ENCODE results near the gene TPM3.

TPM3 gene

DNA sequence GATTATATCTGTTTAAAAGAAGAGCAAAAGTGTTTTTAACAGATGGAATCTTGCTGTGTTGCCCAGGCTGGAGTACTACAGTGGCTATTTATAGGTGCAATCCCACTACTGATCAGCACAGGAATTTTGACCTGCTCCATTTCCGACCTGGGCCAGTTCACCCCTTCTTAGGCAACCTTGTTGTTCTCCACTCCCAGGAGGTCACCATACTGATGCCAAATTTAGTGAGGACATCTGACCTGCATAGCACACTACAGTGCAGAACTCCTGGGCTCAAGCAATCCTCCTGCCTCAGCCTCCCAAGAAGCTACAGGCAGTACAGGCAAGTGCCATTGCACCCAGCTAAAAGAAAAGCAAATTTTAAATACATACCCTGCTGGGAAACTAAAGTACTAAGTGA lies 25.7 kb downstream of the TPM3 start:
- TF ChIP-seq, protein P1, sequence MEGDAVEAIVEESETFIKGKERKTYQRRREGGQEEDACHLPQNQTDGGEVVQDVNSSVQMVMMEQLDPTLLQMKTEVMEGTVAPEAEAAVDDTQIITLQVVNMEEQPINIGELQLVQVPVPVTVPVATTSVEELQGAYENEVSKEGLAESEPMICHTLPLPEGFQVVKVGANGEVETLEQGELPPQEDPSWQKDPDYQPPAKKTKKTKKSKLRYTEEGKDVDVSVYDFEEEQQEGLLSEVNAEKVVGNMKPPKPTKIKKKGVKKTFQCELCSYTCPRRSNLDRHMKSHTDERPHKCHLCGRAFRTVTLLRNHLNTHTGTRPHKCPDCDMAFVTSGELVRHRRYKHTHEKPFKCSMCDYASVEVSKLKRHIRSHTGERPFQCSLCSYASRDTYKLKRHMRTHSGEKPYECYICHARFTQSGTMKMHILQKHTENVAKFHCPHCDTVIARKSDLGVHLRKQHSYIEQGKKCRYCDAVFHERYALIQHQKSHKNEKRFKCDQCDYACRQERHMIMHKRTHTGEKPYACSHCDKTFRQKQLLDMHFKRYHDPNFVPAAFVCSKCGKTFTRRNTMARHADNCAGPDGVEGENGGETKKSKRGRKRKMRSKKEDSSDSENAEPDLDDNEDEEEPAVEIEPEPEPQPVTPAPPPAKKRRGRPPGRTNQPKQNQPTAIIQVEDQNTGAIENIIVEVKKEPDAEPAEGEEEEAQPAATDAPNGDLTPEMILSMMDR (IDR thresholded peaks at IDR 0.05; ENCODE audit: extremely low read depth, missing control alignments), result no peak

DNA sequence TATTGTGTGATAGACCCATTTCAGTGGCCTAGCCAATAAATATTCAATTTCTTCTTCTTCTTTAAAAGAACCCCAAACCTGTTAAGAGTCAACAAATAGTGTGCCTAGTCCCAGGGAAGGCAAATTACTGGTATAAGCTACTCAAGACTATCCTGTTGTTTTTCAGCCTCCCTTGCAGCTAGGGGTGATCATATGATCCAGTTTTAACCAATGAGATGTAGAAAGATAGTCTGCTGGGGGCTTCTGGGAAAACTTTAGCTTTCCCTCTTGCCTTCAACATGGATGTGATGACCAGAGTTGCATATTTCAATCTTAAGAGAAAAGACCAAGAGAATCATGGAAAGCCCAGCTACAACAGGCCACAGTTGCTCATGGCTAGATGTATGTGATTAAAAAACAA lies 32.3 kb downstream of the TPM3 start:
- TF ChIP-seq, protein P1 (IDR thresholded peaks at IDR 0.05; ENCODE audit: extremely low read depth, missing control alignments), result no peak
- DNase-seq (ENCODE audit: low spot score), result no peak

More for the DNA sequence above, 25.7 kb downstream of the TPM3 start:
- no peak for DNase-seq (ENCODE audit: low spot score)

DNA sequence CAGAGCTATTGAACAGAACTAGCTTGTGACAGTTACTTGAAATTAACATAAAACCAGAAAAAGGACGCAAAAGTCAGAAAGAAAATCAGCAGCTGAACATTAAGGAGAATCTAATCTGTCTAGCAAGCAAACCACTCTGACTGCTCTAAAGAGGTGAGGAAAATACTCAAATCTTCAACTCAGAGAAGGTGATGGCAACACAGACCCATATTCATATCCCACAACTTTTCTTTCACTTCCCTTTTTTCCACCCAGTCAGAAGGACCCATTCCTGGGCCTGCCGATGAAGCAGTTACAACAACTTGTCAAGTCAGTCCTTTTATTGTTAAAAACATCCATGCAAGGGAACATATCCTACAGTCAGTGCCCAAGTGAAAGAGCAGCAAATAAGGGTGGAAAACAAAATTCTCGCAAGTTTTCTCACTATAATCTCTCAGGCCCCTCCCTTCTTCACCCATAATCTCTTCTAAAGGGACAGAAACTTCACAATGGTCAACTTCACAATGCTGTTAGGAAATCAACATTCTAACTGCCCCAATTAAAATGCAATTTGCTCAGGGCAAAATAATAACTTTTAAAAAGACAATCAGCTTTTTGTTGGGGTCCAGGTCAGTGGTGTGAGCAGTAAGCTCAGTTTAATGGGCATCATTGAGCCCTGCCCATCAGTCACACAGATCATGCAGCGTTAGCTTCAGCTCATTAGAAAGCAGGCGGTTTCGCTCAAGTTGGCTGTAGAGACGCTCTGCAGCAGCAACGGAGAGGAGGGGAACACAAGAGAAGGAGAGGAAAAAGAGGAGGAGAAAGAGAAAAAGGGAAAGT lies 33.4 kb downstream of the TPM3 start:
- TF ChIP-seq, protein P1 (IDR thresholded peaks at IDR 0.05; ENCODE audit: extremely low read depth, missing control alignments), result no peak
- DNase-seq (ENCODE audit: low spot score), result peak; percentile 23

DNA sequence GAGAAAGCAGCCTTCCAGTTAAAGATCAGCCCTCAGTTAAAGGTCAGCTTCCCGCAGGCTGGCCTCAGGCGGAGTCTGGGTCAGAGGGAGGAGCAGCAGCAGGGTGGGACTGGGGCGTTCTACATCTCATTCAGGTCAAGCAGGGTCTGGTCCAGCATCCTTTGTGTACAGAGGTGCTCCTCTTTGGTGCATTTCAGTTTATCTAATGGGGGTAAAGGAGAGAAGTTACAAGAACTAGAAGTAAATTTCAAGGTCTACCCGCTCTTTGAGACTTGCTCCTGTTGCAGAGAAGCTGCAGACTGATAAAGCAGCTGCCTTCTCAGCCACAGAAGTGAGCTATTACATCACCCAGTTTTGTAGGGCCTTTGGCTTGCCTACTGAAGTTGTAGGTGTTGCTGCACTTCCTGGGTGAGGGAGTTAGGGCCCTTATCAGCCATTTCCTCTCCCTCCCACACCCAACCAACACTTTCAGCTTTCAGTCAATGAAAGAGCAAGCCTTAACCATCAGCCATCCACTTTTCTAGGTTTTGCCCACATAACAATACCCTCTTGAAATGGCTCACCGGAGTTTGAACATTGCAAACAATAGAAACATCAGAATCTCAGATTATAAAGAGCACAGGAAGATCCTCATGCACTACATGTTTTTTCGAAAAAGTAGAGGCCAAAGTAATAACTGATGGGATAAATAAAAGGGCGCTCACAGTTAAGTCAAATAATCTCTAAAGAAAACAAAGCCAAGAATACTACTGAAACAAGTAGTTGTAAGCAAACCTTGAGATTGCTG lies 34.2 kb downstream of the TPM3 start:
- peak; percentile 77 for DNase-seq (ENCODE audit: low spot score)

DNA sequence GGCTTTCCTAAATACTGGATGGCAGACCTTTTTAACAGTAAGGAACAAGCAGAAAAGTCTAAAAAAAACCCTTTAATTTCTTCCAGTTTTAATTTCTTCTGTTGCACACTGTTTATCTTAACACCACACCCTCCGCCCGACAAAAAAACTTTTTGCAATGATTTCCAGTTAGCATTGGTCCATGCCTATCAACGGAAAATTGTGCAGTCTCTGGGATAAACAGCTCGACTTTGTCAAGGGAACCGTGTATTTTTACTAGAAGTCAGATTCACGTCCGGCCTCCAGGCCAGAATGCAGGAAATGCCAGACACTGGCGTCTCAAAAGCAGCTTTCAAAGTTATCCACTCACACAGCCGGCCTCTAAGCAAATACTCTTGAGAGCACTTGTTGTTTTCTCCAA lies 36.6 kb downstream of the TPM3 start:
- TF ChIP-seq, protein P1 (IDR thresholded peaks at IDR 0.05; ENCODE audit: extremely low read depth, missing control alignments), result no peak
- no peak for DNase-seq (ENCODE audit: low spot score)

More for the DNA sequence above, 34.2 kb downstream of the TPM3 start:
- TF ChIP-seq, protein P1 (IDR thresholded peaks at IDR 0.05; ENCODE audit: extremely low read depth, missing control alignments), result no peak

DNA sequence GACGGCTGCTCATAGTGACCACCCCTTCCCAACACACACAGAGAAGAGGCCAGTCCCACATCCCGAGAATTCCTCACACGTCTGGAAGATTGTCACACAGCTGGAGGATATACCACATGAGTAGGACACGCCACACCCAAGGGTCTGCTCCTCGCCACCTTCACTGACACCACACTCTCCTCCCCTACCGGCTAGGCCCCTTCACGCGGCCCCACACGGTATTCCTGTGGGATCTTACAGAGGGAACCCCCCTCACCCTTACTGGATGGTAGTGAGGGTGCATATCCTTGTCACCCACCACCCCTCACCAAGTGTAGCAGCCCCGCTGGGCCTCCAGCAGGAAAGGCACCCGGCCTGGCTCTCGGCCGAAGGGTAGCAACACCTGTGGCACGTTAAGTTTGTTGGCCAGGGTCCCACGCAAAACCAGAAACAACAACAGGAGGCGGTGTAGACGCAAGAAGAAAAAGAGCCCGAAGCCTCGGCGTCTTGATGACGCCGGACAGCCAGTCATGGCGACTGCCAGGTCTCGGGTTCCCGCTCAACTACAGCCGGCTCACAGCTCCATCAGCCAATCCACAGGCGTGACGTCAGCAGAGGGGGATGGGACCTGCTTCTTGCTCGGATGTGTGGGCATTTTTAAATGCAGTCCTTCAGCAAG lies 37.2 kb downstream of the TPM3 start, which contains the start of gene NUP210L:
TSS of gene NUP210L (minus strand) at position 540 of the 658 bp plus-strand sequence.
- DNase-seq (ENCODE audit: low spot score), result no peak
- TF ChIP-seq, protein P1 (IDR thresholded peaks at IDR 0.05; ENCODE audit: extremely low read depth, missing control alignments), result no peak

Data from GM20000 (cell line).